ENCODE measurements around the gene PSMB1. TPM values are rescaled to one million over a fixed set of nuclear protein-coding genes. Genes with fewer than 3 reads are reported as not detected.
A peak's percentile ranks its signal among the peaks of the same experiment; 100 is the strongest.

Gene PSMB1
- total and polyA plus RNA-seq, 9 of the 15 experiments (the other 6 are each of a cell fraction or from before 2014, with no cell fraction given), result 447 to 2,953 (median 884) TPM

- no peak for TF ChIP-seq FOXJ2 (tag; IDR thresholded peaks at IDR 0.05)
- TF ChIP-seq ATF3 (IDR thresholded peaks at IDR 0.05), result no peak
- no peak; the same call in 1 of the 2 replicates for TF ChIP-seq ATF3 (CRISPR knock-in tag; conservative IDR thresholded peaks at IDR 0.05)
- TF ChIP-seq CHAMP1 (IDR thresholded peaks at IDR 0.05), result no peak
- peak; percentile 97 for TF ChIP-seq TFAP4 (CRISPR knock-in tag; IDR thresholded peaks at IDR 0.05; ENCODE audit: borderline replicate concordance)
- no peak for TF ChIP-seq ZNF639 (CRISPR knock-in tag; conservative IDR thresholded peaks at IDR 0.05 in 1 of 2, IDR thresholded peaks at IDR 0.05 in 1 of 2)
- peak; percentile 43 to 51; a peak in 3 of 4 replicates for TF ChIP-seq SIX5 (IDR thresholded peaks at IDR 0.05; ENCODE audit: borderline replicate concordance in 1 of 2, insufficient read depth in 1 of 2, low read depth in 1 of 2, low read length in 2 of 2)
- TF ChIP-seq CHD2 (IDR thresholded peaks at IDR 0.05; ENCODE audit: low read depth, low read length), result no peak; the same call in 1 of the 2 replicates
- 0 out of 2 replicates have a peak, but pooled peaks have one; percentile 19 for TF ChIP-seq ZNF76 (CRISPR knock-in tag; IDR thresholded peaks at IDR 0.05; ENCODE audit: borderline replicate concordance)
- no peak for TF ChIP-seq MED1 (CRISPR knock-in tag; IDR thresholded peaks at IDR 0.05; ENCODE audit: borderline replicate concordance)
- no peak for TF ChIP-seq HEY1 (CRISPR knock-in tag; IDR thresholded peaks at IDR 0.05; ENCODE audit: borderline replicate concordance)
- TF ChIP-seq LARP7 (IDR thresholded peaks at IDR 0.05), result 0 out of 2 replicates have a peak, but pooled peaks have one; percentile 14
- no peak for TF ChIP-seq TCF15 (CRISPR knock-in tag; IDR thresholded peaks at IDR 0.05)
- peak in 1 of 2 experiments; percentile 95 for TF ChIP-seq MAZ (CRISPR knock-in tag; conservative IDR thresholded peaks at IDR 0.05 in 1 of 2, IDR thresholded peaks at IDR 0.05 in 1 of 2)
- TF ChIP-seq ESRRB (CRISPR knock-in tag; IDR thresholded peaks at IDR 0.05; ENCODE audit: borderline replicate concordance), result no peak
- TF ChIP-seq NCOA4 (IDR thresholded peaks at IDR 0.05; ENCODE audit: partially characterized antibody), result no peak
- no peak for TF ChIP-seq ZNF41 (CRISPR knock-in tag; conservative IDR thresholded peaks at IDR 0.05)
- no peak for TF ChIP-seq ELK3 (CRISPR knock-in tag; IDR thresholded peaks at IDR 0.05)
- TF ChIP-seq RNF2 (IDR thresholded peaks at IDR 0.05), result no peak
Measured at GRCh38 chr6:170584181-170584953, 31.3 kb upstream of the PSMB1 start, which contains the start of gene PDCD2 (continued).

Measured in K562 (cell line).